Measurements from ENCODE around the gene RRAD.

DNA sequence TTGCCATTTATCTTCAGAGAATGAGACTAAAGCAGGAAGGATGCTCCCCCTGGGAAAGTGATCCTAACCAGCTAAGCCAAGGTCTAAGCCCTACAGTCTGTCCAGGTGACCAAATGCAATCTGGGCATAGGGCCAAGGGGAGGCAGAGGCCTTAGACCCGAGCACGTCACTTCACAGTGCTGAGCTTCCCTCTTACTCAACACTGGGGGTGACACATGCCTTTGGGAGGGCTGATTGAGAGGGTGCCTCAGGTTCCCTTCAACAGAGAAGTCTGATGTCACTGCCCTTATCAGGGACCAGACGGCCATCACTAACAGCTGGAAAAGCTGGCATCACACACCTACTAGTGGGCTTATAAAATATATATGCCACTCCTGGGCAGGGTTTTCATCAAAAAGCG, 4.9 kb upstream of the RRAD start:
- TF ChIP-seq EZH2 (IDR thresholded peaks at IDR 0.05; ENCODE audit: low read length, unreplicated experiment) (no peak), EZH2phosphoT487 (IDR thresholded peaks at IDR 0.05; ENCODE audit: borderline replicate concordance, low read length) (no peak)
- TF ChIP-seq, protein P1, sequence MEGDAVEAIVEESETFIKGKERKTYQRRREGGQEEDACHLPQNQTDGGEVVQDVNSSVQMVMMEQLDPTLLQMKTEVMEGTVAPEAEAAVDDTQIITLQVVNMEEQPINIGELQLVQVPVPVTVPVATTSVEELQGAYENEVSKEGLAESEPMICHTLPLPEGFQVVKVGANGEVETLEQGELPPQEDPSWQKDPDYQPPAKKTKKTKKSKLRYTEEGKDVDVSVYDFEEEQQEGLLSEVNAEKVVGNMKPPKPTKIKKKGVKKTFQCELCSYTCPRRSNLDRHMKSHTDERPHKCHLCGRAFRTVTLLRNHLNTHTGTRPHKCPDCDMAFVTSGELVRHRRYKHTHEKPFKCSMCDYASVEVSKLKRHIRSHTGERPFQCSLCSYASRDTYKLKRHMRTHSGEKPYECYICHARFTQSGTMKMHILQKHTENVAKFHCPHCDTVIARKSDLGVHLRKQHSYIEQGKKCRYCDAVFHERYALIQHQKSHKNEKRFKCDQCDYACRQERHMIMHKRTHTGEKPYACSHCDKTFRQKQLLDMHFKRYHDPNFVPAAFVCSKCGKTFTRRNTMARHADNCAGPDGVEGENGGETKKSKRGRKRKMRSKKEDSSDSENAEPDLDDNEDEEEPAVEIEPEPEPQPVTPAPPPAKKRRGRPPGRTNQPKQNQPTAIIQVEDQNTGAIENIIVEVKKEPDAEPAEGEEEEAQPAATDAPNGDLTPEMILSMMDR (conservative IDR thresholded peaks at IDR 0.05; ENCODE audit: low read depth, low read length), result no peak
